Measurements from ENCODE around the gene MORN3. TPM values are rescaled to one million over a fixed set of nuclear protein-coding genes. Genes with fewer than 3 reads are reported as not detected.

Gene MORN3
- total and polyA plus RNA-seq, 7 donors = 0.90 to 1.2 TPM; not detected in 5

- WGBS, 2 donors = 89 to 92% methylated on average over 2 of the region's 2 CpGs
- Histone ChIP-seq H3K4me1 (peaks cover 0 to 27% (median 16%) of the 10 kb centered on the region in 4 donors), H3K4me3 (no peak overlapping the region), H3K9me3 (no peaks in the 10 kb centered on the region), H3K27me3 (no peaks in the 10 kb centered on the region), H3K36me3 (no peaks in the 10 kb centered on the region), H3K27ac (peak overlapping the region; percentile 78 to 86 (median 81))
- no peak for DNase-seq
- intact Hi-C loops (cut with DNase I) = loop anchor here (2.0 to 5.0 kb wide), 2 partner anchors 21 to 34 kb away; no protein-coding TSS in a partner anchor
- TF ChIP-seq CTCF (IDR thresholded peaks at IDR 0.05) = no peak
- no peak for TF ChIP-seq EP300 (IDR thresholded peaks at IDR 0.05)
- TF ChIP-seq POLR2AphosphoS5 (IDR thresholded peaks at IDR 0.05) = no peak
- TF ChIP-seq POLR2A (IDR thresholded peaks at IDR 0.05) = no peak
Measured at GRCh38 chr12:121611306-121611705, 58.1 kb downstream of the MORN3 start.

GRCh38 chr12:121610239-121611149 lies 59.0 kb downstream of the MORN3 start:
- no peaks in the 10 kb centered on the region for H3K27me3 ChIP-seq
- no peaks in the 10 kb centered on the region for H3K9me3 ChIP-seq
- H3K36me3 ChIP-seq = no peaks in the 10 kb centered on the region
- TF ChIP-seq POLR2A (IDR thresholded peaks at IDR 0.05) (no peak), CTCF (IDR thresholded peaks at IDR 0.05) (no peak), EP300 (IDR thresholded peaks at IDR 0.05) (peak in 1 of 4 donors; percentile 64), POLR2AphosphoS5 (IDR thresholded peaks at IDR 0.05) (peak; percentile 64 to 79 (median 70))
- intact Hi-C loops (cut with DNase I) = loop anchor here (2.0 to 5.0 kb wide), 2 partner anchors 20 to 33 kb away; no protein-coding TSS in a partner anchor
- peak overlapping the region in 3 of 4 donors; percentile 12 to 19 (median 17) for H3K4me3 ChIP-seq
- H3K27ac ChIP-seq = peak overlapping the region; percentile 78 to 86 (median 81)
- H3K4me1 ChIP-seq = peaks cover 0 to 27% (median 16%) of the 10 kb centered on the region in 4 donors
- peak; percentile 89 for DNase-seq
- WGBS, 2 donors = 27 to 54% methylated on average over 11 of the region's 11 CpGs

- WGBS, 2 donors = 92 to 95% methylated on average over 6 of the region's 6 CpGs
- Histone ChIP-seq H3K27me3 (no peaks in the 10 kb centered on the region), H3K4me1 (peaks cover 0 to 27% (median 16%) of the 10 kb centered on the region in 4 donors), H3K27ac (no peak overlapping the region), H3K9me3 (no peaks in the 10 kb centered on the region), H3K36me3 (no peaks in the 10 kb centered on the region), H3K4me3 (no peak overlapping the region)
- TF ChIP-seq EP300 (IDR thresholded peaks at IDR 0.05) (no peak), CTCF (IDR thresholded peaks at IDR 0.05) (no peak), POLR2A (IDR thresholded peaks at IDR 0.05) (no peak), POLR2AphosphoS5 (IDR thresholded peaks at IDR 0.05) (no peak)
- intact Hi-C loops (cut with DNase I) = no loop called here
- DNase-seq = no peak
Measured at GRCh38 chr12:121608301-121608700, 61.2 kb downstream of the MORN3 start.

GRCh38 chr12:121603581-121603980 lies 65.9 kb downstream of the MORN3 start:
- H3K9me3 ChIP-seq = no peaks in the 10 kb centered on the region
- DNase-seq = no peak
- H3K27ac ChIP-seq = no peak overlapping the region
- intact Hi-C loops (cut with DNase I) = no loop called here
- no peaks in the 10 kb centered on the region for H3K36me3 ChIP-seq
- H3K4me3 ChIP-seq = no peak overlapping the region
- WGBS, 2 donors = 91 to 92% methylated on average over 6 of the region's 6 CpGs
- no peak for TF ChIP-seq POLR2A (IDR thresholded peaks at IDR 0.05)
- TF ChIP-seq EP300 (IDR thresholded peaks at IDR 0.05) = no peak
- no peak for TF ChIP-seq CTCF (IDR thresholded peaks at IDR 0.05)
- TF ChIP-seq POLR2AphosphoS5 (IDR thresholded peaks at IDR 0.05) = no peak
- H3K4me1 ChIP-seq = no peaks in the 10 kb centered on the region
- no peaks in the 10 kb centered on the region for H3K27me3 ChIP-seq
